ENCODE results near the gene USP1. TPM values are rescaled to one million over a fixed set of nuclear protein-coding genes. Genes with fewer than 3 reads are reported as not detected.

USP1 gene
- total and polyA plus RNA-seq, 2 of the 4 experiments (the other 2 are of a cell fraction): 7.5 to 9.7 TPM

GRCh38 chr1:62417351-62417999, 19.4 kb upstream of the USP1 start:
- H3K23ac ChIP-seq (ENCODE audit: low read depth, low read length): no peak overlapping the region
- no peak overlapping the region for H2BK5ac ChIP-seq (ENCODE audit: low read depth, low read length, poor library complexity, severe bottlenecking)
- H3K79me1 ChIP-seq (ENCODE audit: low read depth in 1 of 2, low read length in 2 of 2): no peaks in the 10 kb centered on the region
- H3K4ac ChIP-seq (ENCODE audit: low read depth, low read length): no peak overlapping the region
- H4K91ac ChIP-seq (ENCODE audit: insufficient read depth, low read depth, low read length): no peak overlapping the region
- no peak overlapping the region for H2BK120ac ChIP-seq (ENCODE audit: low read depth, low read length)
- dilution Hi-C loops (cut with HindIII; ENCODE audit: low sequenced_read_pairs, unreplicated experiment) (no loop called here), intact Hi-C loops (cut with micrococcal nuclease) (no loop called here), in situ Hi-C loops (cut with MboI; ENCODE audit: low sequenced_read_pairs) (no loop called here)
- no CpG with 5 or more reads among the region's 2 CpGs for WGBS, 2 experiments (ENCODE audit: extremely low coverage in 2 of 2, insufficient read length in 1 of 2)
- H3K18ac ChIP-seq (ENCODE audit: low read depth, low read length): no peak overlapping the region
- H3K4me2 ChIP-seq (ENCODE audit: low read depth, low read length): no peak overlapping the region
- no peak overlapping the region for H2BK20ac ChIP-seq (ENCODE audit: low read depth, low read length)
- ChIA-PET POLR2A (ENCODE audit: unreplicated experiment) (no interaction called here), CTCF (no interaction called here)
- H3K27me3 ChIP-seq (ENCODE audit: control insufficient read depth, insufficient read depth, low read length): peaks cover under 1% of the 10 kb centered on the region; the same call in 1 of the 2 replicates
- H3K27ac ChIP-seq (ENCODE audit: insufficient read depth, low read length): no peak overlapping the region
- H3K14ac ChIP-seq (replicated peaks; ENCODE audit: low read depth, low read length): no peak overlapping the region
- H4K20me1 ChIP-seq (ENCODE audit: insufficient read depth, low read length): no peaks in the 10 kb centered on the region
- no peak overlapping the region for H3K4me3 ChIP-seq (ENCODE audit: insufficient read depth, low read depth, low read length)
- H3K36me3 ChIP-seq (ENCODE audit: control insufficient read depth, insufficient read depth, low read length): no peaks in the 10 kb centered on the region
- H4K5ac ChIP-seq (ENCODE audit: low read depth, low read length): no peak overlapping the region
- H3K9me1 ChIP-seq (ENCODE audit: insufficient read depth, low read length): no peaks in the 10 kb centered on the region
- 0 out of 2 replicates have a peak overlapping the region, but pooled peaks have one; percentile 24 for H2AK5ac ChIP-seq (ENCODE audit: low read depth, low read length)
- H2AK9ac ChIP-seq (replicated peaks; ENCODE audit: low read depth, low read length, poor library complexity): no peak overlapping the region
- no peak overlapping the region for H3K56ac ChIP-seq (ENCODE audit: extremely low read depth, insufficient read depth, low read length)
- ATAC-seq (ENCODE audit: low read depth) (peak; percentile 88), DNase-seq (peak; percentile 52)
- no peak overlapping the region for H2AFZ ChIP-seq (replicated peaks; ENCODE audit: low read length, poor library complexity)
- H3K4me1 ChIP-seq (ENCODE audit: control insufficient read depth, insufficient read depth, low read length): peaks cover 2% of the 10 kb centered on the region; the same call in 1 of the 2 replicates
- H3K9me3 ChIP-seq (ENCODE audit: control insufficient read depth, insufficient read depth, low read length): no peaks in the 10 kb centered on the region
- H3K9ac ChIP-seq (ENCODE audit: low read depth, low read length): no peak overlapping the region
- no peak overlapping the region for H4K8ac ChIP-seq (ENCODE audit: low read depth in 2 of 2, low read length in 2 of 2)
- TF ChIP-seq POLR2A (IDR thresholded peaks at IDR 0.05; ENCODE audit: low read depth, low read length): no peak
- no peak for TF ChIP-seq FOS (IDR thresholded peaks at IDR 0.05; ENCODE audit: low read depth, low read length)
- TF ChIP-seq CTCF (conservative IDR thresholded peaks at IDR 0.05; ENCODE audit: low read depth, low read length): no peak
- TF ChIP-seq BHLHE40 (IDR thresholded peaks at IDR 0.05; ENCODE audit: low read depth, low read length): no peak
- no peak for TF ChIP-seq NFE2L2 (IDR thresholded peaks at IDR 0.05; ENCODE audit: low read depth, low read length)
- no peak for TF ChIP-seq CHD1 (IDR thresholded peaks at IDR 0.05; ENCODE audit: low read depth, low read length)
- BruUV-seq (replicated peaks): no TSS peak
- H2BK15ac ChIP-seq (ENCODE audit: low read depth, low read length): no peak overlapping the region

Measured in IMR-90 (cell line).